Fibroblast of villous mesenchyme (primary cell): ENCODE results near the gene GSE1. TPM values are rescaled to one million over a fixed set of nuclear protein-coding genes. Genes with fewer than 3 reads are reported as not detected.

Source experiments
- DNase-seq: peaks from one replicate; pipeline ENCODE4 v3.0.0-alpha.2; 2010; ENCODE audit warnings: low read depth
- H3K4me3 ChIP-seq: 2 replicates; pipeline ENCODE4 v1.5.1; 2011; ENCODE audit warnings: low read depth, mild to moderate bottlenecking, low read length
- small RNA-seq: library from RNA; depleted of rRNA; stranded (forward); fragments of <200 nt; gene quantifications from one replicate; pipeline ENCODE3, GENCODE V24; 2012
- total RNA-seq: library from RNA; depleted of rRNA; stranded (reverse); fragments of >200 nt; gene quantifications from 2 replicates; pipeline ENCODE4 v1.2.3, GENCODE V29; 2012
- TF ChIP-seq, protein P1 (sequence below): IDR thresholded peaks from 2 replicates; pipeline ENCODE4 v1.5.1; 2012; ENCODE audit warnings: low read depth, mild to moderate bottlenecking, low read length; ENCODE audit not compliant: insufficient read depth

GSE1 gene
- total RNA-seq, 1 donor: 48.4 TPM

DNA sequence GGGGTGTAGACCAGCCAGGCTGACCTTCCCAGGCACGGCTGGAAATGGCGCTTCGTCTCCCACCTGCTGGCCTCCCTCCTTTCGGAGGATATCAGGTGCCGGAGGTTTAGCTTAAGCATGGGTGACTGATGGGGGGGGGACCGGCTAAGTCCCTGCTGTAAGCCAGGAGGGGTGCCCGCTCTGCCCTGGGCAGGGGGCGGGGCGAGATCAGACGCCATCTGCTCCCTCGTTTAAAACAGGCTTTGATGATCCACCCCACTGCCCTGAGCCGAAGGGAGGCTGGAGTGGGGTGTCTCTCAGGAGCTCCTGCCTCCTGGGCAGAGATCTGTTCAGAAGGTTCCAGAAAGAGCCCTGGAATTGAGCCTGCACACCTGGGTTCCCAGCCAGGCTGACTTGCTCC lies 111.8 kb downstream of the GSE1 start:
- no peak for DNase-seq
- TF ChIP-seq, protein P1, sequence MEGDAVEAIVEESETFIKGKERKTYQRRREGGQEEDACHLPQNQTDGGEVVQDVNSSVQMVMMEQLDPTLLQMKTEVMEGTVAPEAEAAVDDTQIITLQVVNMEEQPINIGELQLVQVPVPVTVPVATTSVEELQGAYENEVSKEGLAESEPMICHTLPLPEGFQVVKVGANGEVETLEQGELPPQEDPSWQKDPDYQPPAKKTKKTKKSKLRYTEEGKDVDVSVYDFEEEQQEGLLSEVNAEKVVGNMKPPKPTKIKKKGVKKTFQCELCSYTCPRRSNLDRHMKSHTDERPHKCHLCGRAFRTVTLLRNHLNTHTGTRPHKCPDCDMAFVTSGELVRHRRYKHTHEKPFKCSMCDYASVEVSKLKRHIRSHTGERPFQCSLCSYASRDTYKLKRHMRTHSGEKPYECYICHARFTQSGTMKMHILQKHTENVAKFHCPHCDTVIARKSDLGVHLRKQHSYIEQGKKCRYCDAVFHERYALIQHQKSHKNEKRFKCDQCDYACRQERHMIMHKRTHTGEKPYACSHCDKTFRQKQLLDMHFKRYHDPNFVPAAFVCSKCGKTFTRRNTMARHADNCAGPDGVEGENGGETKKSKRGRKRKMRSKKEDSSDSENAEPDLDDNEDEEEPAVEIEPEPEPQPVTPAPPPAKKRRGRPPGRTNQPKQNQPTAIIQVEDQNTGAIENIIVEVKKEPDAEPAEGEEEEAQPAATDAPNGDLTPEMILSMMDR: no peak

More for the DNA sequence above, 111.8 kb downstream of the GSE1 start:
- H3K4me3 ChIP-seq: no peak overlapping the region

Small RNA genes within 50 kb of the gene (small RNA-seq; reads per million reads assigned to genes)
- not detected for gene RN7SL381P

Other genes with a start within 250 kb of the GSE1 start
- 5.8 and 8.6 TPM in 2 replicates for gene GINS2, start 75.6 kb downstream of the GSE1 start, total RNA-seq
- gene C16orf74, start 137.8 kb downstream of the GSE1 start, total RNA-seq: 8.2 and 8.4 TPM in 2 replicates
- 30.2 and 38.3 TPM in 2 replicates for gene EMC8, start 186.2 kb downstream of the GSE1 start, total RNA-seq
- gene COX4I1, start 186.4 kb downstream of the GSE1 start, total RNA-seq: 258 and 337 TPM in 2 replicates